SK-N-SH (cell line): ENCODE data around the gene SLC23A3. TPM values are rescaled to one million over a fixed set of nuclear protein-coding genes. Genes with fewer than 3 reads are reported as not detected.

Source experiments
- CTCF ChIA-PET: fragments of 300-600, 350-600 bp; formaldehyde crosslinking; extraction: SDS; loops from one replicate; lab custom pipeline; 2021; lab: Yijun Ruan, JAX
- POLR2A ChIA-PET: fragments of 350-600 bp; sonication (Branson Sonifier 250); formaldehyde crosslinking; extraction: SDS; loops from one replicate; lab custom pipeline; 2020; ENCODE audit warnings: antibody characterized with exemption, inconsistent platforms; lab: Yijun Ruan, JAX
- DNase-seq: peaks from one replicate; pipeline ENCODE4 v3.0.0; 2012
- H2AFZ ChIP-seq: fragments of 200-600 bp; sonication (generic); 2 replicates; pipeline ENCODE4 v1.8.1; 2016; ENCODE audit warnings: antibody characterized with exemption, mild to moderate bottlenecking, low read depth
- H3F3A ChIP-seq: fragments of 200-600 bp; sonication (generic); replicated peaks from 2 replicates; pipeline ENCODE3; 2016; ENCODE audit warnings: antibody characterized with exemption, mild to moderate bottlenecking; ENCODE audit not compliant: insufficient read depth
- H3K27ac ChIP-seq, 2 experiments: fragments of 200-500 bp in 1 of 2; fragments of 200-600 bp in 1 of 2; sonication (Bioruptor generic) in 1 of 2; sonication (generic), shearing (Covaris generic) in 1 of 2; 2 replicates each; pipeline versions ENCODE4 v1.5.1 to v1.6.1; 2014 to 2016; ENCODE audit warnings: low read depth in 2 of 2, inconsistent platforms in 1 of 2, low read length in 1 of 2, mild to moderate bottlenecking in 1 of 2, mixed read lengths in 1 of 2
- H3K27me3 ChIP-seq: fragments of 200-600 bp; sonication (generic), shearing (Covaris generic); 2 replicates; pipeline ENCODE4 v1.6.1; 2016; ENCODE audit warnings: mixed run types; ENCODE audit not compliant: insufficient read depth
- H3K36me3 ChIP-seq, 2 experiments: fragments of 200-500 bp in 1 of 2; fragments of 200-600 bp in 1 of 2; sonication (Bioruptor generic) in 1 of 2; sonication (generic) in 1 of 2; replicated peaks in 1 of 2; 2 replicates each; pipeline versions ENCODE3 to v1.5.1; 2014 to 2016; ENCODE audit warnings: low read length in 1 of 2, mild to moderate bottlenecking in 1 of 2; ENCODE audit not compliant: insufficient read depth in 2 of 2, control insufficient read depth in 1 of 2
- H3K4me1 ChIP-seq, 2 experiments: fragments of 200-500 bp in 1 of 2; fragments of 200-600 bp in 1 of 2; sonication (Bioruptor generic) in 1 of 2; sonication (generic), shearing (Covaris generic) in 1 of 2; 2 replicates each; pipeline versions ENCODE4 v1.5.1 to v1.6.1; 2014 to 2016; ENCODE audit warnings: low read depth in 1 of 2, low read length in 1 of 2, mixed run types in 1 of 2; ENCODE audit not compliant: insufficient read depth in 2 of 2, control insufficient read depth in 1 of 2
- H3K4me2 ChIP-seq: fragments of 200-600 bp; sonication (generic), shearing (Covaris generic); 2 replicates; pipeline ENCODE4 v1.6.1; 2017; ENCODE audit warnings: mixed run types
- H3K4me3 ChIP-seq, 2 experiments: fragments of 200-500 bp in 1 of 2; fragments of 200-600 bp in 1 of 2; sonication (Bioruptor generic) in 1 of 2; sonication (generic), shearing (Covaris generic) in 1 of 2; 2 replicates each; pipeline versions ENCODE4 v1.5.1 to v1.8.1; 2014 to 2016; ENCODE audit warnings: low read depth in 2 of 2, inconsistent platforms in 1 of 2, low read length in 1 of 2, mild to moderate bottlenecking in 1 of 2, mixed read lengths in 1 of 2, moderate library complexity in 1 of 2
- H3K79me2 ChIP-seq: fragments of 200-600 bp; sonication (generic); 2 replicates; pipeline ENCODE4 v1.8.1; 2017; ENCODE audit warnings: mild to moderate bottlenecking; ENCODE audit not compliant: insufficient read depth
- H3K9ac ChIP-seq: fragments of 200-600 bp; sonication (generic); 2 replicates; pipeline ENCODE4 v1.6.1; 2017; ENCODE audit warnings: mixed run types
- H3K9me2 ChIP-seq: fragments of 200-600 bp; sonication (generic); 2 replicates; pipeline ENCODE4 v1.6.1; 2017; ENCODE audit warnings: mixed run types
- H3K9me3 ChIP-seq: fragments of 200-600 bp; sonication (generic); 2 replicates; pipeline ENCODE4 v1.6.1; 2017; ENCODE audit warnings: mixed run types, mild to moderate bottlenecking, moderate library complexity
- H4K20me1 ChIP-seq: fragments of 200-600 bp; sonication (generic); 2 replicates; pipeline ENCODE4 v1.6.1; 2017; ENCODE audit warnings: mild to moderate bottlenecking, mixed run types; ENCODE audit not compliant: insufficient read depth
- ELF1 ChIP-seq: IDR thresholded peaks from 2 replicates; pipeline ENCODE4 v1.4.0; 2012
- EP300 ChIP-seq, 2 experiments: IDR thresholded peaks; 2 replicates each; pipeline versions ENCODE4 v1.4.0 to v1.6.1; 2012; ENCODE audit warnings: borderline replicate concordance in 1 of 2, low read depth in 1 of 2, low read length in 1 of 2
- FOXJ3 ChIP-seq: sonication (generic); formaldehyde crosslinking; IDR thresholded peaks from 2 replicates; pipeline ENCODE4 v1.5.1; 2020; ENCODE audit warnings: mild to moderate bottlenecking, missing genetic modification reagents
- FOXM1 ChIP-seq: IDR thresholded peaks from 2 replicates; pipeline ENCODE4 v1.4.0; 2012; ENCODE audit warnings: low read depth, mild to moderate bottlenecking
- GABPA ChIP-seq: IDR thresholded peaks from 2 replicates; pipeline ENCODE4 v1.4.0; 2012; ENCODE audit warnings: low read depth, mild to moderate bottlenecking
- GATA2 ChIP-seq: sonication (generic); formaldehyde crosslinking; IDR thresholded peaks from 2 replicates; pipeline ENCODE4 v1.5.0; 2020; ENCODE audit warnings: mild to moderate bottlenecking, missing genetic modification reagents
- MAX ChIP-seq: IDR thresholded peaks from 2 replicates; pipeline ENCODE4 v1.4.0; 2012; ENCODE audit warnings: low read depth
- MXI1 ChIP-seq: IDR thresholded peaks from 2 replicates; pipeline ENCODE4 v1.6.1; 2012; ENCODE audit warnings: mild to moderate bottlenecking, low read depth, low read length, improper control_type of control experiment
- NFIC ChIP-seq: IDR thresholded peaks from 2 replicates; pipeline ENCODE4 v1.4.0; 2012; ENCODE audit warnings: borderline replicate concordance
- RXRA ChIP-seq: IDR thresholded peaks from 2 replicates; pipeline ENCODE4 v1.4.0; 2012; ENCODE audit warnings: low read depth, mild to moderate bottlenecking, borderline replicate concordance
- TCF12 ChIP-seq: IDR thresholded peaks from 2 replicates; pipeline ENCODE4 v1.4.0; 2012
- TEAD4 ChIP-seq: IDR thresholded peaks from 2 replicates; pipeline ENCODE4 v1.4.0; 2012; ENCODE audit warnings: mild to moderate bottlenecking, borderline replicate concordance; ENCODE audit not compliant: insufficient read depth
- USF1 ChIP-seq: IDR thresholded peaks from 2 replicates; pipeline ENCODE4 v1.4.0; 2012; ENCODE audit warnings: low read depth, borderline replicate concordance
- whole genome bisulfite sequencing: methylation state at CpG from one replicate; pipeline ENCODE4 v1.1.6; 2017; ENCODE audit warnings: low lambda C conversion rate; 5-methylcytosine and 5-hydroxymethylcytosine counted together
- polyA plus RNA-seq, 3 experiments: library from polyadenylated mRNA; depleted of rRNA; stranded (reverse); fragments of >200 nt; gene quantifications; 2 replicates each; pipeline ENCODE4 v1.2.3, GENCODE V29; 2012
- TF ChIP-seq, protein P1 (sequence below): fragments of 150-350 bp; IDR thresholded peaks from 2 replicates; pipeline ENCODE4 v1.6.1; 2017; ENCODE audit warnings: antibody characterized with exemption, low read length, low read depth, borderline replicate concordance
- TF ChIP-seq, protein P2 (sequence below): fragments of 200-600 bp; sonication (generic); IDR thresholded peaks from 2 replicates; pipeline ENCODE4 v1.6.1; 2017; ENCODE audit warnings: antibody characterized with exemption, mild to moderate bottlenecking, moderate library complexity
- TF ChIP-seq, protein P3 (sequence below): fragments of 150-350 bp; IDR thresholded peaks from 2 replicates; pipeline ENCODE4 v1.6.1; 2016; ENCODE audit warnings: mild to moderate bottlenecking, low read depth, low read length

Gene SLC23A3
- polyA plus RNA-seq, 1 of the 3 experiments (the other 2 are of a cell fraction) = 2.1 TPM

GRCh38 chr2:219174801-219175200 lies 5.0 kb upstream of the SLC23A3 start:
- Histone ChIP-seq H4K20me1 (peaks cover 10% of the 10 kb centered on the region), H3F3A (peaks cover 10% of the 10 kb centered on the region), H2AFZ (no peak overlapping the region), H3K9me2 (no peaks in the 10 kb centered on the region), H3K79me2 (peaks cover 28% of the 10 kb centered on the region), H3K27ac (no peak overlapping the region), H3K36me3 (peaks cover 12 to 36% of the 10 kb centered on the region in 2 experiments), H3K4me2 (no peak overlapping the region), H3K4me1 (peaks cover 0 to 17% of the 10 kb centered on the region in 2 experiments; a peak in 2 of 4 replicates), H3K27me3 (no peaks in the 10 kb centered on the region), H3K4me3 (no peak overlapping the region), H3K9me3 (no peaks in the 10 kb centered on the region), H3K9ac (no peak overlapping the region)
- CTCF ChIA-PET = interaction anchor here (1.2 to 8.7 kb wide), 7 partner anchors 15 to 194 kb away, joined by 3 to 104 read pairs (median 12); partner anchors contain the start of genes DNAJB2 and NHEJ1
- TF ChIP-seq RXRA = no peak
- no peak for TF ChIP-seq FOXM1
- no peak for TF ChIP-seq ELF1
- no peak for TF ChIP-seq GABPA
- TF ChIP-seq, protein P1, sequence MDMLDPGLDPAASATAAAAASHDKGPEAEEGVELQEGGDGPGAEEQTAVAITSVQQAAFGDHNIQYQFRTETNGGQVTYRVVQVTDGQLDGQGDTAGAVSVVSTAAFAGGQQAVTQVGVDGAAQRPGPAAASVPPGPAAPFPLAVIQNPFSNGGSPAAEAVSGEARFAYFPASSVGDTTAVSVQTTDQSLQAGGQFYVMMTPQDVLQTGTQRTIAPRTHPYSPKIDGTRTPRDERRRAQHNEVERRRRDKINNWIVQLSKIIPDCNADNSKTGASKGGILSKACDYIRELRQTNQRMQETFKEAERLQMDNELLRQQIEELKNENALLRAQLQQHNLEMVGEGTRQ = no peak
- no peak for TF ChIP-seq NFIC
- 94% methylated on average over 7 of the region's 7 CpGs for WGBS
- DNase-seq = no peak
- POLR2A ChIA-PET = interaction anchor here (2.3 kb wide), 1 partner anchor 44 kb away, joined by 13 read pairs; the partner anchor contains the start of gene ABCB6

- Histone ChIP-seq H3K79me2 (peaks cover 22% of the 10 kb centered on the region), H3K9me2 (no peaks in the 10 kb centered on the region), H3K27me3 (no peaks in the 10 kb centered on the region), H3K4me1 (peaks cover 0 to 13% of the 10 kb centered on the region in 2 experiments; a peak in 2 of 4 replicates), H3K9me3 (no peaks in the 10 kb centered on the region), H3K4me2 (no peak overlapping the region), H3K36me3 (peaks cover 11 to 32% of the 10 kb centered on the region in 2 experiments), H3K9ac (no peak overlapping the region), H3K27ac (no peak overlapping the region), H4K20me1 (peaks cover 3% of the 10 kb centered on the region; the same call in 1 of the 2 replicates), H2AFZ (no peak overlapping the region), H3K4me3 (no peak overlapping the region), H3F3A (peaks cover 10% of the 10 kb centered on the region)
- 76% methylated on average over 3 of the region's 3 CpGs for WGBS
- ChIA-PET CTCF (interaction anchor here (1.0 to 8.7 kb wide), 6 partner anchors 15 to 194 kb away, joined by 3 to 104 read pairs (median 8); partner anchors contain the start of gene NHEJ1), POLR2A (interaction anchor here (0.5 to 0.7 kb wide), 2 partner anchors 55 to 87 kb away, joined by 3 read pairs; no protein-coding TSS in a partner anchor)
- TF ChIP-seq ELF1 (no peak), EP300 (IDR thresholded peaks at IDR 0.05; ENCODE audit: borderline replicate concordance in 1 of 2, low read depth in 1 of 2, low read length in 1 of 2) (no peak), GATA2 (CRISPR knock-in tag) (no peak), MXI1 (no peak), FOXJ3 (no peak), FOXM1 (no peak), TCF12 (no peak), TEAD4 (no peak), MAX (no peak), USF1 (no peak)
- TF ChIP-seq, protein P2, sequence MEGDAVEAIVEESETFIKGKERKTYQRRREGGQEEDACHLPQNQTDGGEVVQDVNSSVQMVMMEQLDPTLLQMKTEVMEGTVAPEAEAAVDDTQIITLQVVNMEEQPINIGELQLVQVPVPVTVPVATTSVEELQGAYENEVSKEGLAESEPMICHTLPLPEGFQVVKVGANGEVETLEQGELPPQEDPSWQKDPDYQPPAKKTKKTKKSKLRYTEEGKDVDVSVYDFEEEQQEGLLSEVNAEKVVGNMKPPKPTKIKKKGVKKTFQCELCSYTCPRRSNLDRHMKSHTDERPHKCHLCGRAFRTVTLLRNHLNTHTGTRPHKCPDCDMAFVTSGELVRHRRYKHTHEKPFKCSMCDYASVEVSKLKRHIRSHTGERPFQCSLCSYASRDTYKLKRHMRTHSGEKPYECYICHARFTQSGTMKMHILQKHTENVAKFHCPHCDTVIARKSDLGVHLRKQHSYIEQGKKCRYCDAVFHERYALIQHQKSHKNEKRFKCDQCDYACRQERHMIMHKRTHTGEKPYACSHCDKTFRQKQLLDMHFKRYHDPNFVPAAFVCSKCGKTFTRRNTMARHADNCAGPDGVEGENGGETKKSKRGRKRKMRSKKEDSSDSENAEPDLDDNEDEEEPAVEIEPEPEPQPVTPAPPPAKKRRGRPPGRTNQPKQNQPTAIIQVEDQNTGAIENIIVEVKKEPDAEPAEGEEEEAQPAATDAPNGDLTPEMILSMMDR = no peak
- TF ChIP-seq, protein P3, sequence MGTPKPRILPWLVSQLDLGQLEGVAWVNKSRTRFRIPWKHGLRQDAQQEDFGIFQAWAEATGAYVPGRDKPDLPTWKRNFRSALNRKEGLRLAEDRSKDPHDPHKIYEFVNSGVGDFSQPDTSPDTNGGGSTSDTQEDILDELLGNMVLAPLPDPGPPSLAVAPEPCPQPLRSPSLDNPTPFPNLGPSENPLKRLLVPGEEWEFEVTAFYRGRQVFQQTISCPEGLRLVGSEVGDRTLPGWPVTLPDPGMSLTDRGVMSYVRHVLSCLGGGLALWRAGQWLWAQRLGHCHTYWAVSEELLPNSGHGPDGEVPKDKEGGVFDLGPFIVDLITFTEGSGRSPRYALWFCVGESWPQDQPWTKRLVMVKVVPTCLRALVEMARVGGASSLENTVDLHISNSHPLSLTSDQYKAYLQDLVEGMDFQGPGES = no peak
- DNase-seq = no peak
Observed at GRCh38 chr2:219174146-219174545, 4.3 kb upstream of the SLC23A3 start.
